AG04450 (cell line): Measurements from ENCODE around the gene SCARF2. TPM values are rescaled to one million over a fixed set of nuclear protein-coding genes. Genes with fewer than 3 reads are reported as not detected.

Experiments used
- CTCF ChIA-PET: fragments of 300-600, 350-600 bp; formaldehyde crosslinking; extraction: SDS; loops from one replicate; lab custom pipeline; 2022; ENCODE audit warnings: antibody characterized with exemption, inconsistent platforms; lab: Charles Lee
- POLR2A ChIA-PET: fragments of 350-600 bp; formaldehyde crosslinking; extraction: SDS; loops from one replicate; lab custom pipeline; 2021; ENCODE audit warnings: antibody characterized with exemption, inconsistent platforms; lab: Yijun Ruan, JAX
- DNase-seq: peaks from one replicate; pipeline ENCODE4 v3.0.0-alpha.2; 2011; ENCODE audit warnings: low read depth, low spot score
- H3K27ac ChIP-seq: one replicate; pipeline ENCODE4 v1.5.1; 2012; ENCODE audit warnings: low read depth, low read length, control low read depth
- H3K27me3 ChIP-seq: one replicate; pipeline ENCODE4 v1.6.0; 2012; ENCODE audit warnings: low read length; ENCODE audit not compliant: control insufficient read depth, insufficient read depth
- H3K4me3 ChIP-seq: 2 replicates; pipeline ENCODE4 v1.5.1; 2011; ENCODE audit warnings: mild to moderate bottlenecking, low read depth, low read length, control low read depth
- H3K9me3 ChIP-seq: 2 replicates; pipeline ENCODE4 v1.5.1; 2012; ENCODE audit warnings: low read length; ENCODE audit not compliant: control insufficient read depth, insufficient read depth
- CTCF ChIP-seq: IDR thresholded peaks from 2 replicates; pipeline ENCODE4 v1.5.1; 2011; ENCODE audit warnings: low read depth, low read length, control low read depth, inconsistent platforms
- polyA plus RNA-seq: library from polyadenylated mRNA; depleted of rRNA; stranded (reverse); fragments of >200 nt; gene quantifications from 2 replicates; pipeline ENCODE4 v1.2.3, GENCODE V29; 2011

Gene SCARF2
- polyA plus RNA-seq, 1 experiment: 7.3 TPM

GRCh38 chr22:20391222-20391621, 46.4 kb downstream of the SCARF2 start:
- peaks cover 6% of the 10 kb centered on the region for H3K27me3 ChIP-seq
- POLR2A ChIA-PET: no interaction called here
- TF ChIP-seq CTCF: no peak
- no peak overlapping the region for H3K4me3 ChIP-seq
- no peak overlapping the region for H3K27ac ChIP-seq
- H3K9me3 ChIP-seq: peaks cover 5% of the 10 kb centered on the region
- DNase-seq: no peak
- CTCF ChIA-PET: no interaction called here

- H3K27ac ChIP-seq: no peak overlapping the region
- H3K27me3 ChIP-seq: peaks cover 7% of the 10 kb centered on the region
- no peak overlapping the region for H3K4me3 ChIP-seq
- CTCF ChIA-PET: no interaction called here
- peaks cover 5% of the 10 kb centered on the region for H3K9me3 ChIP-seq
- POLR2A ChIA-PET: no interaction called here
- no peak for TF ChIP-seq CTCF
- no peak for DNase-seq
Measured at GRCh38 chr22:20390394-20390907, 47.2 kb downstream of the SCARF2 start.

GRCh38 chr22:20389288-20389687, 48.3 kb downstream of the SCARF2 start:
- POLR2A ChIA-PET: no interaction called here
- no peak overlapping the region for H3K4me3 ChIP-seq
- CTCF ChIA-PET: interaction anchor here (1.3 kb wide), 1 partner anchor 29 kb away, joined by 5 read pairs; no protein-coding TSS in a partner anchor
- peaks cover 7% of the 10 kb centered on the region for H3K27me3 ChIP-seq
- no peak for TF ChIP-seq CTCF
- H3K27ac ChIP-seq: no peak overlapping the region
- DNase-seq: no peak
- H3K9me3 ChIP-seq: peaks cover 5% of the 10 kb centered on the region

- no peak for DNase-seq
- TF ChIP-seq CTCF: no peak
- peaks cover 10% of the 10 kb centered on the region for H3K27me3 ChIP-seq
- H3K9me3 ChIP-seq: peaks cover 5% of the 10 kb centered on the region
- ChIA-PET CTCF (interaction anchor here (1.3 kb wide), 1 partner anchor 30 kb away, joined by 5 read pairs; no protein-coding TSS in a partner anchor), POLR2A (no interaction called here)
- H3K4me3 ChIP-seq: no peak overlapping the region
- H3K27ac ChIP-seq: no peak overlapping the region
Measured at GRCh38 chr22:20388200-20388599, 49.4 kb downstream of the SCARF2 start.

- TF ChIP-seq CTCF: no peak
- POLR2A ChIA-PET: no interaction called here
- no peak overlapping the region for H3K27ac ChIP-seq
Measured at GRCh38 chr22:20386972-20387371, 50.7 kb downstream of the SCARF2 start.

More at GRCh38 chr22:20386972-20387371, 50.7 kb downstream of the SCARF2 start:
- CTCF ChIA-PET: no interaction called here
- no peak for DNase-seq
- no peak overlapping the region for H3K4me3 ChIP-seq
- peaks cover 10% of the 10 kb centered on the region for H3K27me3 ChIP-seq
- H3K9me3 ChIP-seq: peaks cover 5% of the 10 kb centered on the region
